COLO829 (cell line): ENCODE measurements around the gene MANEAL.
"Not testable (repeated sequence)": the region's sequence is repeated elsewhere in the genome, so short reads cannot be mapped to it uniquely, and the experiment has no call there.

Source experiments
- DNase-seq: peaks from one replicate; pipeline ENCODE4 v3.0.0; 2012; ENCODE audit warnings: low spot score

The MANEAL gene

DNA sequence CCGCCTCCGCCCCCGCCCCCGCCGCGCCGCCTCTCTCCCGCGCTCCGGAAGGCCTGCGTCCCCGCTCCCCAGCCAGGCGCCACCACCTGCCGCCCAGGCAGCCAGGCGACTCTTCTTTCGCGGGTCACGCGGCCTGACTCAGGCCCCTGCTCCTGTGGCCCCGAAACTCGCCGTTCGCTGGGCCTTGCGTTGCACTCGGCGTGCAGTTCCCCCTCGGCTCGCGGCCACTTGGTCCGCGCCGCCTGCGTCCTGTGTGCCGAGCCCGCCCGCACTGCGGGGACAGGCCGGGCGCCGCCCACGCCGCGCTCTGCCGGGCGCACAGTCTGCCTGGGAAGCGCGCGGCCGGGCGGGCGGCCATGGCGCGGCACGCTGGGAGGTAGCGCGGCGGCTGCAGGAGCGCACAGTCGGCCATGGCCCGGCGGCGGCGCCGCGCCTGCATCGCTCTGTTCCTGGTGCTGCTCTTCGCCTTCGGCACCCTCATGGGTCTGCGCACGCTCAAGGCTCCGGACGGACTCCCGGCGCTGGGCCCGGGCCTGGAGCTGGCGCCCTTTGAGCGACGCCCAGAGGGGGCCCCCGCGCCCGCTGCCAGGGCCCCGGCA lies at the start of gene MANEAL:
MANEAL (plus strand) TSS at position 75 of the 599 bp plus-strand sequence; CDS start at position 411, 336 bp downstream.
- no peak for DNase-seq

GRCh38 chr1:37746806-37747205 lies 46.8 kb upstream of the MANEAL start:
- DNase-seq, result no peak

DNA sequence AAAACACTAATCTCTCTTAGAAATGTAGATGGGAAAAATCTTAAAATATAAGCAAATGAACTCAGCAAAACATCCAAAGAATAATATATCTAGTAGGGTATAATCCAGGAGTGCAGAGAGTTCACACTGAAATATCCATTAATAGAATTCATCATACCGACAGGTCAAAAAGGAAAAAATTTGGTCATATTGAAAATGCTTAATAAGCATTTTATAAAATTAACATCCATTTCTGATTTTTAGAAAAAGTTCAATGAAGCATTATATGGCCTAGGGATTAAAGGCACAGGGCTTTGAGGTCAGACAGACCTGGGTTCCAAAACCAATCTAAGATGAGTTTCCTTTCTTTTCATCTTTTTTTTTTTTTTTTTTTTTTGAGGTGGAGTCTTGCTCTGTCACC lies 45.1 kb upstream of the MANEAL start:
- no peak for DNase-seq

- DNase-seq, result no peak
Measured at GRCh38 chr1:37752213-37752582, 41.4 kb upstream of the MANEAL start.

DNA sequence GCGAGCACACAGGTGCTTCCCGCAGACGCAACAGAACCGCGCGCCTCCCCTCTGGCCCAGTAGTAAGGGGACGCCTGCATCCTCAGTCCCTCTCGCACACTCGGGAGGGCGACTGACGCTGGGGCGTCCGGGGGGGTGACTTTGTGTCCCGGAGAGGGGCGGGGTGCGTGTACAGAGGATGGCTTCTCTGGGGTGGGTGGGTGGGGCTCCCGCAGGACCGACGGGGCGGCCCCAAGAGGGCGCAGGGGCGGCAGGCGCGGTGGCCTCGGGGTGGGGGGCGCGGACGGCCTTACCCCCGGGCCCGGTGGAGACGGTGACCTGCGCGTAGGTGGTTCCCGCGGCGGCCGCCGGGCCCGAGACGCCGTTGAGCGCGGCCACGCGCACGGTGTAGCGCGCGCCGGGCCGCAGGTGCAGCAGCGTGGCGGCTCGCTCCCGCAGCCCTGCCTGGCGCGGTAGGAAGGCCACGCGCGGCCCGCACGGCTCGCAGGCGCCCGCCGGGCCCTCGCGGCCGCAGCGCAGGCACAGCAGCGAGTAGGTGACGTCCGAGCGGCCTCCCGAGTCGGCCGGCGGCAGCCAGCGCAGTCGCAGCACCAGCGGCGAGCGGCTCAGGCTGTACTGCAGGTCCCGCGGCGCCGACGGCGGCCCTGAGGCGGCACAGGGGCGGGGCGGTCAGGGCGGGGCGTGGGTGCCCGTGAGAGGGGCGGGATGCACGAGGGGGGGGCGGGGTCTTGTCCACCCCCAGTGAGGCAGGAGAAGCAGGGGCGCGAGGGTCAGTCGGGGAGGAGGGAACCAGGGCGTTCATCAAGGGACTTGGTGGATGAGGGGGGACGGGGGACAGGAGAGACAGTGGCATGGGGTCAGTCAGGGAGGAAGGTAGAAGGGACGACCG lies 40.8 kb upstream of the MANEAL start:
- DNase-seq, result no peak

DNA sequence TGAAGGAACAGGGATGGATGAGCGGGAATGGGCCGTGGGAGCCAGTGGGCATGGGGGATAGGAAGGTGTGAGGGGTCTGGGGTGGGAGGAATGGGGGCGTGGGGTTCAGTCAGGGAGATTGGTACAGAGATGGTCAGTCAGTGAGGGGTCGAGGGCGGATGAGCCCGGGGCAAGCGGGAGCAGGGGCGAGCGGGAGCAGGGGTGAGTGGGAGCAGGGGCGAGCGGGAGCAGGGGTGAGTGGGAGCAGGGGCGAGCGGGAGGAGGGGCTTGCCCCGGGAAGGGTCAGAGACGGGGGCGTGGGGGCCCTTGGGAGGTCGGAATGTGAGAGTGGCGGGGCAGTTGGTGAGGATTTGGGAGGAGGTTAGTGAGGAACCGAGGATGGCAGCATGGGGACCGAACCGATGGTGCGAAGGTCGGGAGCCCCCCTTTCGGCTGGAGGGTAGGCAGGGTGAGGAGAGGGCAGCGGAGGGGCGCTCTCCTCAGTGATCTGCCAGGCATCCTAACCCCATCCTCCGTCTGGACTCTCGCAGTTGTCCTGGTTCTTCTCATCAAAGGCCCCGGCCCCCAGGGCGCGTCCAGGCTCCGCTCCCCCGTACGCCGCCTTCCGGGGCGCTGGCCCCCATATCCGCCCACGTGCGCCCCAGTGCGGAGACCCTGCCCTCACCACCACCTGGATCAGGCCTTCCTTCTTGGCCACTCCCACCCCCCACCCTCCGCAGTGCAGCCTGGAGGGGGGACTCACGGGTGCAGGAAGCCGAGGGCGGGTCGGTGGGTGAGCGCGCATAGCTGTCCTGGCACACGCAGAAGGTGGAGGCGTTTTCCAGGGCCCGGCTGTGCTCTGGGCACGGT lies 40.0 kb upstream of the MANEAL start:
- DNase-seq, result no peak

DNA sequence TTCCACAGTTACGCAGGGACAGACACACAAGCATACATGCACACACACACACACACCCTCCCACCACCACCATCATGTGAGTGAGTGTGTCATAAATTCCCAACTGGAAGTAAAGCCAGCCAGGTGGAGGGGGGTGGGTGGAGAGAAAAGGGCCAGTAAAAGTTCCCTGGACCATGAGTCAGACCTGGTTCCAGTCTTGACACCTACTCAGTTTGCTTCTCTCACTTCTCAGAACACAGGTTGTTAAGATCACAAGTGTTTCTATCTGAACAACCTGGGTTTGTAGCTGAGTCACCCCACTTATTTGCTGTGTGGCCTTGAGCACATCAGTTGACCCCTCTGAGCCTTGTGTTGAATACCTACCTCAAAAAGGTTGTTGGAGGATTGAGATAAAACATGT lies 38.4 kb upstream of the MANEAL start:
- no peak for DNase-seq

DNA sequence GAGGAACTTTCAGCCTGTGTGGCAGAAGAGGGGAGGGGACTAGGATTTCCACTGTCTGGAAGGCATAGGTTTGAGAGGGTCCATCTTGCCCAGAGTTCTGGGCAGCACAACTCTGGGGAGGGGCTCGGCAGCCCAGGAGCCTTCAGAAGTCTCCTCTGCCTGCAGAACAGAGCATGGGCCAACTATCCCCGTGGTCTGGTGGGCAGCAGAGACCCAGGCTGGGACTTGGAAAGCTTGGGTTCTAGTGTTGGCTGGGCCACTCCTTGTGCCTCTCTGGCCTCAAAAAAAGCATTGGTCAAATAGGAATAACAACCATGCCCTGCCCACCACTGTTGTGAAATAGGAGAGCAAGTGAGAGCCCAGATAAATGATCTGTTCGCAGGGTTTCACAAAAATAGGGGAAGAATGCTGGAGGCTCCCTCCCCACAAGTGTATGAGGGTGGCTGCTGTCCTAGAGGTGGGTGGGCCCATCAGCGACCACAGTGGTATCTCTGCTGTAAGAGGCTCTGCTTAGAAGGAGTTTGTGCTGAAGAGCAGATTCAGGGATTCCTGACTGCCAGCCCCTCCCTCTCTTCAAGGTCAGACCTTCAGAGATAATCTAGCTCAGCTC lies 37.6 kb upstream of the MANEAL start:
- DNase-seq, result no peak

- no peak for DNase-seq
Measured at GRCh38 chr1:37759451-37759850, 34.2 kb upstream of the MANEAL start.

- DNase-seq, result no peak
Measured at GRCh38 chr1:37761416-37762095, 32.1 kb upstream of the MANEAL start.

DNA sequence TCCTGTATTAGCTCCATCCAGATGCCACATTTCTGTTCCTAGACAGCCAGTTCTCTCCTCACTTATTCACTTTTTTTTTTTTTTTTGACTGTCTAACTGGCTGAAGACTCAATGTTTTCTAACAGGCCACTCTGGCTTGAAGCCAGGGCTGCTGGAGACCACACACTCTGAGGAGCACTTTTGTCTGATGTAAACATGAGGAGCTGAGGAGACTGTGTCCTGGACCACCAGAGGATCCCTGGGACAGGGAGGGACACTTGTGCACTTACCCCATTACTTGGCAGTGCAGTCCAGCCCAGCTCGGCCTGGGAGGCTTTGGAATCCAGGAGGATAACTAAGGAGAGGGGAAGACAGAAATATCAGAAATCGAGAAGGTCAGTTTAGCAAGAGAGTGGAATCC lies 31.1 kb upstream of the MANEAL start:
- no peak for DNase-seq

DNA sequence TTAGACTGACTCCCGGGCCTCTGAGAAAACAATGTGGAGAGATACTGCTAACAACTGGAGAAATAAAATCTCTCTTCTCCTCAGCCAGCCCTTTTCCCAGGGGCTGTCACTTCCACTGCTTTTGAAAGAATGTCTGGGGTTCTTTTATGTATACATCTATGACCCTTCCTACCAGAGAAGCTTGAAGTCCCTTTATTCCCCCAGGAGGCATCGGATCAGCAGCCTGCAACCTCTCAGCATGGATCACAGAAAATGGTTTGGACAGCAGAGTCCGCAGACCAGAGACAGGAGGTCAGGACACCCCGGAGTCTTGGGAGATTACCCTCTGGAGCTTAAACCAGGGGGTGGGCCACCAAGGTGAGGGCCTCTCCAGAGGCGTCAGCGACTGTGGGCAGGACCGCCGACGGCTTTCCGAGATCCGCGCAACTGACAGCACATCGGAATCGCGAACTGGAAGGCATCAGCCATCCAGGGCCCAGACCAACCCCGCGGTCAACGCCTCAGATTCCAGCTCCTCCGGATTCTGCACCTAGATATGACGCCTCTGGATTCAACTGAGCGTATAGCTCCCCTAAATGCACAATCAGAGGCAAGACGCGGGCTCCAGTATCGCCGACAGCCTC lies 29.7 kb upstream of the MANEAL start:
- no peak for DNase-seq

GRCh38 chr1:37764414-37764825 lies 29.2 kb upstream of the MANEAL start:
- peak; percentile 24 for DNase-seq

- DNase-seq, result no peak
Measured at GRCh38 chr1:37764888-37765441, 28.7 kb upstream of the MANEAL start, which contains the start of gene EPHA10. Gene EPHA10, minus strand, starts transcription at chr1:37765120. Its CDS starts 54 bp downstream, at chr1:37765066.

GRCh38 chr1:37765916-37766664 lies 27.6 kb upstream of the MANEAL start:
- DNase-seq, result no peak

- no peak for DNase-seq
Measured at GRCh38 chr1:37767488-37767887, 26.2 kb upstream of the MANEAL start.

- not testable (repeated sequence) for DNase-seq
Measured at GRCh38 chr1:37771440-37771839, 22.2 kb upstream of the MANEAL start.

GRCh38 chr1:37776946-37777516 lies 16.6 kb upstream of the MANEAL start:
- no peak for DNase-seq

- DNase-seq, result no peak
Measured at GRCh38 chr1:37778654-37779053, 15.0 kb upstream of the MANEAL start.

DNA sequence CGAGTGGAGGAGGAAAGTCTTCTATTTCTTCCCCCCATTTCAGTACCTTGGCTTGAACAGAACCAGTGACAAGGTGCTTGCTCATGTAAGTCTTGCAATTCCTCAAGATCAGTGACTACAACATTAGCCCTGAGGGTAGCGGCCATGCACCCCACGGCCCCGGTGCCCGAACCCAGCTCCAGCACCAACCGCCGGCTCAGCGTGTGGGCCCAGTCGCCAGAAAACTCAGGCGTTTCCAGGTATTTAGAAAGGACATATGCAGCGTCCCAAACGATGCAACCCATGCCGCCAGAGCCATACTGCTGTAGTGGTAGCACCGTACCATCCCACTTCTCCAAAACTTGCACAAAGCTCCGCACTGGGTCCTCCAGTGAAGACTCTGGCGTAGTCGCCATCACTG lies 11.2 kb upstream of the MANEAL start:
- no peak for DNase-seq
